ENCODE data around the gene GPC6.

- TF ChIP-seq, protein P1, sequence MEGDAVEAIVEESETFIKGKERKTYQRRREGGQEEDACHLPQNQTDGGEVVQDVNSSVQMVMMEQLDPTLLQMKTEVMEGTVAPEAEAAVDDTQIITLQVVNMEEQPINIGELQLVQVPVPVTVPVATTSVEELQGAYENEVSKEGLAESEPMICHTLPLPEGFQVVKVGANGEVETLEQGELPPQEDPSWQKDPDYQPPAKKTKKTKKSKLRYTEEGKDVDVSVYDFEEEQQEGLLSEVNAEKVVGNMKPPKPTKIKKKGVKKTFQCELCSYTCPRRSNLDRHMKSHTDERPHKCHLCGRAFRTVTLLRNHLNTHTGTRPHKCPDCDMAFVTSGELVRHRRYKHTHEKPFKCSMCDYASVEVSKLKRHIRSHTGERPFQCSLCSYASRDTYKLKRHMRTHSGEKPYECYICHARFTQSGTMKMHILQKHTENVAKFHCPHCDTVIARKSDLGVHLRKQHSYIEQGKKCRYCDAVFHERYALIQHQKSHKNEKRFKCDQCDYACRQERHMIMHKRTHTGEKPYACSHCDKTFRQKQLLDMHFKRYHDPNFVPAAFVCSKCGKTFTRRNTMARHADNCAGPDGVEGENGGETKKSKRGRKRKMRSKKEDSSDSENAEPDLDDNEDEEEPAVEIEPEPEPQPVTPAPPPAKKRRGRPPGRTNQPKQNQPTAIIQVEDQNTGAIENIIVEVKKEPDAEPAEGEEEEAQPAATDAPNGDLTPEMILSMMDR (conservative IDR thresholded peaks at IDR 0.05), result no peak
- no peak for TF ChIP-seq EZH2 (IDR thresholded peaks at IDR 0.05; ENCODE audit: low read depth)
Measured at GRCh38 chr13:93496985-93497673, 270.5 kb downstream of the GPC6 start.
